RWPE1 (cell line): ENCODE measurements around the gene MYD88.

Experiments used
- CTCF ChIA-PET: fragments of 350-600 bp; sonication (Branson Sonifier 250); formaldehyde crosslinking; extraction: SDS; loops from one replicate; lab custom pipeline; 2021; lab: Yijun Ruan, JAX
- POLR2A ChIA-PET: fragments of 400-600 bp; formaldehyde crosslinking; extraction: SDS; loops from one replicate; lab custom pipeline; 2020; ENCODE audit warnings: antibody characterized with exemption; ENCODE audit not compliant: low non-redundant PET; lab: Yijun Ruan, JAX
- DNase-seq: peaks from one replicate; pipeline ENCODE4 v3.0.0; 2012; ENCODE audit warnings: low spot score
- H3K27ac ChIP-seq: fragments of 450-650 bp; 2 replicates; pipeline ENCODE4 v1.5.1; 2017
- TF ChIP-seq, protein P1 (sequence below): fragments of 450-650 bp; conservative IDR thresholded peaks from 2 replicates; pipeline ENCODE4 v1.5.1; 2017; ENCODE audit warnings: low read depth, mild to moderate bottlenecking

MYD88 gene

DNA sequence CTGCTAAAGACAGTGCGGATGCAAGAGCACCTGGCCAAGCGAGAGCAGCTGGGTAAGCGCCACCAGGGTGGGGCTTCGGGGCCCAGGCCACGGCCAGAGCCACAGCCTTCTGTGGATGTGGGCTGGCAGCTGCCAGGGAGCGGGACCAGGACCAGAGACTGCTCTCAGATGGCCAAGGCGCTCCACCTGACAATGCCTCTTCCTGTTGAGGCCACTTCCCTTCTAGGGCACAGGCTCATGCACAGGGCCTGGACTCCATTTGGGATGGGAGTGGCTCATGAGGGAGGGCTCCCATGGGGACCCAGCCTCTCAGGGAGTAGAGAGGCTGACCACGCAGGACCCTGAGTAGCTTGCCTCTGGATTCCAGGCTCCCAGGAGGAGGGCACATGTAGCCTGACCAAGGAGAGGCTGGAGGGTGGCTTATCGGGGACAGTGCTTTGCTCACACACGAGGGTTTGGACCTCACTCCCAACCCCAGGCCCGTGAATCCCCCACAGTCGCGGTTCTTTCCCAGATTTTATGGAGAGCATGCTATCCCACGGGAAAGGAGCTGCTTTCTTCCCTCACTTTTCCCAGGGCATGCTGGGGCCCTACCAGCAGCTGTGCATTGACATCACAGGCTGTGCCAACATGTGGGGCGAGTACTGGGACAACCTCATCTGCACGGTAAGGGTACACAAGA is 26.6 kb upstream of the MYD88 start:
- CTCF ChIA-PET, result no interaction called here
- DNase-seq, result no peak
- H3K27ac ChIP-seq, result no peak overlapping the region
- TF ChIP-seq, protein P1, sequence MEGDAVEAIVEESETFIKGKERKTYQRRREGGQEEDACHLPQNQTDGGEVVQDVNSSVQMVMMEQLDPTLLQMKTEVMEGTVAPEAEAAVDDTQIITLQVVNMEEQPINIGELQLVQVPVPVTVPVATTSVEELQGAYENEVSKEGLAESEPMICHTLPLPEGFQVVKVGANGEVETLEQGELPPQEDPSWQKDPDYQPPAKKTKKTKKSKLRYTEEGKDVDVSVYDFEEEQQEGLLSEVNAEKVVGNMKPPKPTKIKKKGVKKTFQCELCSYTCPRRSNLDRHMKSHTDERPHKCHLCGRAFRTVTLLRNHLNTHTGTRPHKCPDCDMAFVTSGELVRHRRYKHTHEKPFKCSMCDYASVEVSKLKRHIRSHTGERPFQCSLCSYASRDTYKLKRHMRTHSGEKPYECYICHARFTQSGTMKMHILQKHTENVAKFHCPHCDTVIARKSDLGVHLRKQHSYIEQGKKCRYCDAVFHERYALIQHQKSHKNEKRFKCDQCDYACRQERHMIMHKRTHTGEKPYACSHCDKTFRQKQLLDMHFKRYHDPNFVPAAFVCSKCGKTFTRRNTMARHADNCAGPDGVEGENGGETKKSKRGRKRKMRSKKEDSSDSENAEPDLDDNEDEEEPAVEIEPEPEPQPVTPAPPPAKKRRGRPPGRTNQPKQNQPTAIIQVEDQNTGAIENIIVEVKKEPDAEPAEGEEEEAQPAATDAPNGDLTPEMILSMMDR, result no peak
- POLR2A ChIA-PET, result interaction anchor here (0.6 kb wide), 1 partner anchor 447 kb away, joined by 15 read pairs; no protein-coding TSS in a partner anchor

- H3K27ac ChIP-seq, result no peak overlapping the region
- DNase-seq, result no peak
- ChIA-PET POLR2A (interaction anchor here (0.6 kb wide), 1 partner anchor 448 kb away, joined by 15 read pairs; no protein-coding TSS in a partner anchor), CTCF (no interaction called here)
- TF ChIP-seq, protein P1, result no peak
Observed at GRCh38 chr3:38112378-38112761, 26.1 kb upstream of the MYD88 start.

DNA sequence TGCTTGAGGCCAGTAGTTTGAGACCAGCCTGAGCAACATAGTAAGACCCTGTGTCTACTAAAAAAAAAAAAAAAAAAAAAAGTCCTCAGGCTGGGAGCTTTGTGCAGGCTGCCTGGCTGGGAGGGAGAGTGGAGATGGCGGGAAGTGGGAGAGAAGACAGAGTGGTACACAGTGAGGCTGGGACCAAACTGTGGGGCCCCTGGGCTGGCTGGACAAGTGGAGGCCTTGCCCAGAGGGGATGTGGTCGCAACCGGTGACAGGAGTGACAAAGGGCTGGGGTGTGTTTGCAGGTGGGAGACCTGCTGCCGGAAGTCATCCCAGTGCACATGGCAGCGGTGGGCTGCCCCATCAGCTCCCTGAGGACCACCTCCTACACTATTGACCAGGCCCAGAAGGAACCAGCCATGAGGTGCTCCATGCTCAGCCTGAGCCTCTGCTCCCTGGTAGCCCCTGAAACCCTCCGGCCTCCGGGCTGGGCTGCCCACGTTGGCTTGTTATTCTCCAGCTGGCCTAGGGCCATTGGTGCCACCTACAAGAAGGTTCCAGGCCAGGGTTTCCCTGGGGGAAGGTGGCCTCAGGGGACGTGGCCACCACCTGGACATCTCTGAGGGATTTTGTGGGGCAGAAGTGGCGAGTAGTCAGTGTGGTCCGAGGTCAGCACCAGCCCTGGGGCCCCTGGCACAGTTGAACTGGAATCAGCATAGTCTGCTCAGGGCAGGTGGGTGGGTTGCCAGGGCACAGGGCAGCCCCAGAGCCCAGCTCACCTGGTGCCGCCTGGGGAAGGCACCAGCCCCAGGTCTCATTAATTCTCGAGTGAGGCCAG is 24.2 kb upstream of the MYD88 start:
- TF ChIP-seq, protein P1, result no peak
- CTCF ChIA-PET, result interaction anchor here (1.6 kb wide), 1 partner anchor 14 kb away, joined by 4 read pairs; no protein-coding TSS in a partner anchor
- no peak for DNase-seq
- POLR2A ChIA-PET, result no interaction called here
- no peak overlapping the region for H3K27ac ChIP-seq

DNA sequence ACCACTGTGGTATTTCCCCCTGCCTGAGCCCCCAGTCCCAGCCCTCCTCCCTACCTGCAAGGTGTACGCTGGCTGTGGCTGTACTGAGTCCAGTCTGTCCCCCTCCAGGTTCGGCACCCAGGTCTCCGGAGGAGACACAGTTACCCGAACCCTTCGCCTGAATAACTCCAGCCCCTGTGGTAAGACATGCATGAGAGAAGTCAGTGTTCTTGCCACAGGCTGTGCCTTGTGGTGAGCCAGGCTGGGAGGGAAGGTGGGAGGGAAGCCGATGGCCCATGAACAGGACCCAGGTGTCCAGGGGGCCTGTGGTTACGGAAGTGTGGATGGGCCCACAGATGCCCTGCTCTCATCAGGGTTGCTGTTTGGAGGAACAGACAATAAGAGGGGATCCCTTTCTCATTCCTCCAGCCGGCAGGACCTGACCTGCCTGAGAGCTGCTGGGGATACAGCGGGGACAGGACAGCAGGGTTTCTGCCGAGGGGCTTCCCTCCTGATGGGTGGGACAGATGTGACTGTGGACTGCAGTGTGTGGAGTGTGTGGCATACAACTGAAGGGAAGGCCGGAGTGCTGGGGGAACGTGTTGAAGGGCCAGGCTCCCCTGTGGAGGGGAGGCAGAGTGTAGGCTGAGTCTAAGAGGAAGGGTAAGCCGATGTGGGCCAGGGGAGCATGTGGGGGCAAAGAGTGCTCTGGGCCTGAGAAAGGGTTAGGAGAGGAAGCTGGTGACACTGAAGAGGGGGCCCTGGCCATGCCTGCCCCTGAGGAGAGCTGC is 23.4 kb upstream of the MYD88 start:
- ChIA-PET POLR2A (no interaction called here), CTCF (interaction anchor here (1.6 kb wide), 1 partner anchor 13 kb away, joined by 4 read pairs; no protein-coding TSS in a partner anchor)
- DNase-seq, result no peak
- TF ChIP-seq, protein P1, result no peak
- H3K27ac ChIP-seq, result no peak overlapping the region

DNA sequence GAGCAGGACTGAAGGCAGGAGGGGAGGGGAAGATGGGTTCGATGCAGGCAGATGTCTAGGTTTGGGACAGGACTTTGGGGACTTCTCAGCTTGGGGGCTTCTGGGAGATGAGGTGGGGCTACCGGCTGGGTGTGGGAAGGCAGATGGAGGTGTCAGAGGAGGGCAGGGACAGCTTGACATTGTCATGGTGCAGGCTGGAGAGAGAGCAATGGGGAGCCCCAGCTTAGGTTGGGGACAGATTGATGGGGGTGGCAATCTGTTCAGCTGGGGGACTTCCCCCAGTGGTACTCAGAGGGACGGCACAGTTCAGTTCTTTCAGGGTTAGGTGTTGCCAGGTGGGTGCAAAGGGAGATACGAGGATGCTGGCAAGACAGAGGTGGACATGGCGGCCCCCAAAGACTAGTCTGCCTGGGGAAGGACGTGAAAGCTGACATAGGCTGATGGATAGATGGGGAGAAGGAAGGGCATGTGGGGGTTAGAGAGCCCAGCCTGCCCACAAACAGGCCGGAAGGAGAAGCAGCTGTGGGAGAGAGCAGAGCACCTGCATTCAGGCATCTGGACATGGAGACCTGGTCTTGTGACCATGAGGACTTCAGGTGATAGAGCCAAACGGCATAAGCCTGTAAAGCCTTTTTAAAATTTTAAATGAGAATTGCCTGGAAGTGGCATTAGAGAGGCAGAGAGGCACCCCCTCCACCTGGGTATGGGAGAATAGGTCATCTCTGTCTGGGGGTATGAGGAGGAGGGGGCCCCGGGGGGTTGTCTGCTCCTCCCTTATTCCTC is 22.6 kb upstream of the MYD88 start:
- no peak overlapping the region for H3K27ac ChIP-seq

More for the DNA sequence above, 22.6 kb upstream of the MYD88 start:
- ChIA-PET CTCF (interaction anchor here (1.6 kb wide), 2 partner anchors 12 to 112 kb away, joined by 4 to 5 read pairs; no protein-coding TSS in a partner anchor), POLR2A (no interaction called here)
- no peak for DNase-seq
- TF ChIP-seq, protein P1, result no peak
